GM19463 (cell line): ENCODE data around the gene LPIN2.
A peak's percentile ranks its signal among the peaks of the same experiment; 100 is the strongest.
"Not testable (repeated sequence)": the region's sequence is repeated elsewhere in the genome, so short reads cannot be mapped to it uniquely, and the experiment has no call there.

ENCODE experiments used
- ATAC-seq: cut with Tn5 transposase; IDR thresholded peaks from one replicate; pipeline ENCODE4 v1.9.1; 2021; ENCODE audit warnings: mild to moderate bottlenecking, moderate library complexity; ENCODE audit not compliant: unreplicated experiment

LPIN2 gene

DNA sequence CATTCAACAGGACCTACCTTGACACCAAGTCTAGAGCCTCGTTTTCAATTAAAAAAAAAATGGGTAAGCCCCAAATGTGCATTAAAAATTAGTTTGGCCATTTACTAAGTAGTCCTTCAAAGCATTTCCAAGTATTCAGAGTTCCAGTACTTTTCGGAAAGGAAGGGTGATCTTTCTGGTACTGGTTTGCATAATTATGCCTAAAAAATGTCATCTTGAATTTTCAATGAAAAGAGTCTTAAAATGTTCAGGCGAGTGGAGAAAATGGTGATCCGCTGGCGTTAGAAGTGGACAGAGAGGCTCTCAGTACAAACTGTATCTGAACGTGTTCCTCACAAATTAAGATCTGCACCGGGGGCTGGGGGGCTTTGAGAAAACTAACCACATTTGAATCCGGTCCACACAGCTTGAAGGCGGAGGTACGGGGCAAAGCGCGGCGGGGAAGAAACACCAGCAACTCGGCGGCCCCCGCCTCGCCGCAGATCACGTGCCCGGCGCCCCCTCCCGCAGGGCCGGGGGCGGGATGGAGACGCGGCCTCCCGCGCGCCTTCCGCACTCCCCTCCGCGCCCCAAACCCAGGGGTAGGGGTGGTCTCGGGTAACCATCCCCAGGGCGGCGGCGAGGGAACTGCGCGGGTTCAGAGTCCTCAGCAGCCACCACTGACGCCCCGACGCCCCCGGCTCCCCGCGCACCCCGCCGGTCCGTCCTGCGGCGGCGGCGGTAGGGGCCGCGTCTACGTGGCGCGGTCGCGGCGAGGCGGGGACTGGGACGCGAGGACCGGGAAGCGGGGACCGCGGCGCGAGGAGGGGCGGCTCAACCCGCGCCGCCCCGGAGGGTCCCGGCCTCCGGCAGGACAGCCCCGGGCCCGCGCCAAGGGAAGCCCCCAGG is 564 bp downstream of the LPIN2 start:
- ATAC-seq: peak; percentile 33

DNA sequence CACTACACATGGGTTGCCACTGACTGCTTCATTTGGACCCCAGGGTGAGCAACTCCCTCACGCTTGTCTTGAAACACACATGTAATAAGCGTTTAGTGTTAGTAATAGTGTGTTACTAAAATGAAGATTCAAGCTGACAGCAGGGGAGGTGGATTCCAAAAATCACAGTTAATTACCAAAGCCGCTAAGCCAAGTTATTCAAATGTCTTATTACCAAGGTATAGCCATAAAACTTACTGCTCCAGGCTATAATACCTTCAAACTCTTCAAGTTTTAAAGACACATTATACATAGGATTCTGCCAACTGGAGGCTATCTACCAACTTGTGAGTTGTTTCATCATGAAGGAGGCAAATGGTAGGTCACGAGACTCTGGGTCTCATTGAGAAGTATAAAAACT is 2.9 kb downstream of the LPIN2 start:
- no peak for ATAC-seq

DNA sequence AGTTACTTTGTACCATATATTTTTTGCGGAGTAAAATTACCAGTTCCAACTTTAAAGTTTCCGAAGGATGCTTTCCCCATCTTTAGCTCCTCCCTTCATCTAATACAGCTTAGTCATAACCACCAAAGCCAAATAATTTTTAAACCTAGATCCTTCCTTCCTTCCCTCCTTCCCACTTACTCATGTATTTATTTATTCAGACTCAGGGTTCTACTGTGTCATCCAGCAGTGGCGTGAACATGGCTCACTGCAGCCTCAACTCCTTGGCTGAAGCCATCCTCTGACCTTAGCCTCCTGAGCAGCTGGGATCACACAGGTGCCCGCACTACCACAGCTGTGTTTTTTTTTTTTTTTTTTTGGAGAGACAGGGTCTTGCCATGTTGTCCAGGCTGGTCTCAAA is 4.4 kb downstream of the LPIN2 start:
- ATAC-seq: no peak

DNA sequence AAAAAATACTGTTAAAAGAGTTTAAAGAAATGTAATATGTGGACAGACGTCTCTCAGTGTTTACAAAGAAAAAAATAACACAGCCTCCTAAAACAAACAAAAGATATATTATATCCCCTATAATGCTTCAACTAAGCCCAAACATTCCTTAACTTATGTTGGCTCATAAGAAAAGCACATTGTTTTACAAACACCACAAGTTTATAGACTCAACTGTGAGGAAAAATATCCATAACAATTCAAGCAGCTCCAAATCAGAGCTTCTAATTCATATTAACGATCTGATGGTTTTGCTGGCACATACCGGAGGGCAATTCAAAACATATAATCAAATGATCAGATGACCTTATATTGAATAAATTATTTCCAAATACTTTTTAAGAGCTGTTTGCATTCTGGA is 5.5 kb downstream of the LPIN2 start:
- no peak for ATAC-seq

DNA sequence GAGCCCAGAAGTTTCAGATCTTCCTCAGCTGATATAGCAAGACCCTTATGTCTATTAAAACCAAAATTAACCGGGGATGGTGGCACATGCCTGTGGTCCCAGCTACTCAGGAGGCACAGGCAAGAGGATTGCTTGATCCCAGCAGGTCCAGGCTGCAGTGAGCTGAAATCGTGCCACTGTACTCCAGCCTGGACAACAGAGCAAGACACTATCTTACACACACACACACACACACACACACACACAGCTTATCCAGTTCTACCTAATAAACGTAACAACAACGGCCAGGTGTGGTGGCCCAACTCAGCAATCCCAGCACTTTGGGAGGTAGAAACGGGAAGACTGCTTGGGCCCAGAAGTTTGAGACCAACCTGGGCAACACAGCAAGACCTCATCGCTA is 7.5 kb downstream of the LPIN2 start:
- no peak for ATAC-seq

DNA sequence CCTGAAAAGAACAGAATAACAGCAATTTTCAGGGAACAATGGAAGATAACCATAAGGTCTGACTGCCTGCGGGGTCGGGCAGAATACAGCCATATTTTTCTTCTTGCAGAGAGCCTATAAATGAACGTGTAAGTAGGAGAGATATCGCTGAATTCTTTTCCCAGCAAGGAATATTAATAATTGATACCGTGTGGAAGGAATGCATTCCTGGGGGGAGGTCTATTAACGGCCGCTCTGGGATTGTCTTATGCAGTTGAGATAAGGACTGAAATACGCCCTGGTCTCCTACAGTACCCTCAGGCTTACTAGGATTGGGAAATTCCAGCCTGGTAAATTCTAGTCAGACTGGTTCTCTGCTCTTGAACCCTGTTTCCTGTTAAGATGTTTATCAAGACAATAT is 9.2 kb downstream of the LPIN2 start:
- ATAC-seq: not testable (repeated sequence)

DNA sequence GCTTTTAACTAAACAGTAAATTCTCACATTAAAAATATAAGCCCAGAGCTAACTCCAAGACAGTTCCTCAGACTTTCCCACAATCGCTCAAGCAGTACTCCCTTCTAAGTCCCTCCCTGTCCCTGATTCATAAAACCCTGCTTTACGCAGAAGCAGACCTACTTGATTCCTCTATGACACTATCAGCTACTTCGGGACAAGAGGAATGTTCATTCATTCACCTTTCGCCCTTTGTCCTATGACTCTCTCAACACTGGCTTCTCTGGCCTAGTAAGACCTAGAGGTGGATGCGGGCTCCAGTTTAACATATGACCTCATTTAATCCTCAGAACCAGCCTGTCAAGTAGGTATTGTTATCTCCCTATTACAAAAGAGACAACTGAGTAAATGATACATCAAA is 10.2 kb downstream of the LPIN2 start:
- ATAC-seq: no peak

DNA sequence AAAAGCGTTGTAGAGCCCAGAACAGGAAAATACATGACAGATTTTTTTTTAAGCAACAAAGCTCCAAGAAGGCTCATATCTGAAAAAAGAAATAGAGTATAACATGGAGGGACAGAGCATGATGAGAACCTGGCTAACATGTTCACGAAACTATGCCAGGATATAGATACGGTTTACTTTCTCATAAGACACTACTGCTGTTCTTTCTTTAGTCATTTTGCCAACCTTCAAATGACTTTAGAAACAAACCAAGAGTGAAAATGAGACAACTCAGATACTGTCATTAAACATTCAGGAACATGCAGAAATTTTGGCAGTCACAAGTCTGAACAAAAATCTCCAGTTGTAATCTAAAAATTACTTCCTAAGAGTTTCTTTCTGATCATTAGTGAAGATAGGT is 14.3 kb downstream of the LPIN2 start:
- no peak for ATAC-seq

DNA sequence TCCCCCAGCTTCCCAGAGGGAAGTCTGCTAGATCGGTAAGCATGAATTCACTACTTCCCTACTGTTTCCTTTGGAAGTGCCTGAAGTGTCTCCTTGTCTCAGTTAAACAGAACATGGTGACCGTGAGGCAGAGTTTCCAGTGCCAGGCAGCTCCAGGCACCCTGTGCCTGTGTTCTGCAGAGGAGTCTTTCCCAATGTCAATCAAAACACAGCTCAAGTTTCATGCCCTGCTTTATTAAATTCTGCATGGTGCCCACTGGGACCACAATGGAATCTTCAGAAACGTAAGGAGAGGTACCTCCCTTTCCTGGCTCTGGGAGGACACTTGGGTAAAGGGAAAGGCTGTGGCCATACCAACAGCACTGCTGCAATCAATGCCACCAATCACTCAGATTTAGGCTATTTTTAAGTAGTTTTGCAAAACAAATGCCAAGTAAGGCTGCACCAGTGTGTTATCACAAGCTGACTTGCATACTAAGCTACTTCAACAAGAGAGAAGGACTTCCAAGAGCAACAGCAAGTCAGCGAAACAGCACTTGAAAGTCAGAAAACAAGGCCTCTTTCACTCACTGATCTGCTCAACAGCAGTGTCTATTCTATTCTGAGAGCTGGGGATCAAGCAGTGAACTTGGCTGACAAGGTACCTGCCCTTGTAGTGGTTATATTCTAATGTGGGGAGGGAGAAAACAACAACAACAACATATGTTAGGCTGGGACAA is 14.9 kb downstream of the LPIN2 start:
- ATAC-seq: no peak

DNA sequence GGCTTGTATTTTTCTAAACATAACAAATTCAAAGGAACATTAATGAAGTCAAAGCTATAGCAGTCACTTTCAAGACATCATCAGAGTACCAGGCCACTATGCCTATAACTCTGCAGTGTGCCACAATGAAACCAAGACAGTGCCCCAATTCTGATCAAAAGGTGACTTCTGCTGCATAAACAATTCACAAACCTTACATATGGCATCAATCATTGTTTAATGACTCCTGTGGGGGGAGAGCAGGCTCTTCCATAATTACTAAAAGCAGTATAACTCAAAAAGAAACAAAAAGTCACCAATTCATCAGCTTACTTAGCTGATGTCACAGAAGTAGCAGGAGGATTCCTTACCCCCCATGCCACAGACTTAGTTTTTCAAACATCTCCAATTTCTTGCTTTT is 15.5 kb downstream of the LPIN2 start:
- ATAC-seq: no peak

DNA sequence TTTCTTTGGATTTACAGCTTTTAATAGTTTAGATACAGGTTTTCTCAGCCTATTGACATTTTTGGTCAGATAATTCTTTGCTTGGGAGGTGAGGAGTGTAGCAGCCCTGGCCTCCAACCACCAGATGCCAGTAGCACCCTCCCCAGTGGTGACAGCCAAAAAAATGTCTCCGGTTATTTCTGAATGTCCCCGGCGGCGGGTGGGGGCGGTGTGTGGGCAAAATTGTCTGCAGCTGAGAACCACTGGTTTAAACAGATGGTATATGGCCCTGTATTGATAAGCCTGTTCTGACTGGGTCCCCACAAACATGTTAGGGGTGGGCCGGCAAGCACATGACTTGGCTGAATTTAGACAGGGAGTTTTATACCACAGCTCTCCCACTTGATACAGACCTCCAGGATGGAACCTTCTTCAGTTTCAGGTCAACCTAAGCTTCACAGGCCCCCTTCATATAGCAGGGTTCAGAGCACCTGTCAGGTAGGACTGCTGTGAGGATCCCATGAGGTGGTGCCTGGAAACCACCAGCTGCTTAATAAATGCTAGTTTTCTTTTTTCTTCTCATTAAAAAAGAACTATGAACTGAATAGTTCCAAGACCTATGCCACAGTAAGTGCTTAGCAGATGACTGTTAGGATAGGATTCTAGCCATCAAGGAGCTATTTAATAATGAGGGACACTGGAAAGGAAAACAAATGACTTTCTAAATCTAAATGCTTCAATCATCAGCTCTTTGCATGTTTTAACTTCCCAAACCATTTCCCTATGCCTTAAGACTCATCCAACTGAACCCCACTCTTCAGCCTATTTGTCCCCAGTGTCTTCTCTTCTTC is 18.1 kb downstream of the LPIN2 start:
- ATAC-seq: peak; percentile 78

DNA sequence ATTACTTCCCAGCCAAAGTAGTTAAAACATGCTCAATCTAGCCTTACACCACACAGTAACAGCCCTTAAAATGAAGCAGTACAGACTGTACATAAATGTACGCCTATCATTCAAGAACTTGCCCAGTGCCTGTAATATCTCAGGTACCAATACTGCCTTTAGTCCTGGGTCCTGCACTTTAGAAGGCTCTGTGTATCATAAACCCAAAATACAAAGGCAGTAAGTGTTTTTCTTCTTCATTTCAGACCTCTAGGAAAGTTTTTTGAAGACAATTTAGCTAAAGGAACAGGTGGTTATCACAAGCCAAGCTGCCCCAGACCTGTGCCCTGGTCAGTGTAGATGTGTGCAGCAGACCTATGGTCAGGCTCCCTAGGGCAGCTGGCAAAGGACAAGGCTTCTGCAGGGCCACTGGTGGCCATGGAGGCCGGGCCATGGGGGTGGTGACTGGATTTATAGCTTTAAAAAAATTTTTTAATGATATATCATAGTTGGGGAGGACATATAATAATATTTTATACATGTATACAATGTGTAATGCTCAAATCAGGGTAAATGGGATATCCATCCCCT is 18.8 kb downstream of the LPIN2 start:
- ATAC-seq: no peak

DNA sequence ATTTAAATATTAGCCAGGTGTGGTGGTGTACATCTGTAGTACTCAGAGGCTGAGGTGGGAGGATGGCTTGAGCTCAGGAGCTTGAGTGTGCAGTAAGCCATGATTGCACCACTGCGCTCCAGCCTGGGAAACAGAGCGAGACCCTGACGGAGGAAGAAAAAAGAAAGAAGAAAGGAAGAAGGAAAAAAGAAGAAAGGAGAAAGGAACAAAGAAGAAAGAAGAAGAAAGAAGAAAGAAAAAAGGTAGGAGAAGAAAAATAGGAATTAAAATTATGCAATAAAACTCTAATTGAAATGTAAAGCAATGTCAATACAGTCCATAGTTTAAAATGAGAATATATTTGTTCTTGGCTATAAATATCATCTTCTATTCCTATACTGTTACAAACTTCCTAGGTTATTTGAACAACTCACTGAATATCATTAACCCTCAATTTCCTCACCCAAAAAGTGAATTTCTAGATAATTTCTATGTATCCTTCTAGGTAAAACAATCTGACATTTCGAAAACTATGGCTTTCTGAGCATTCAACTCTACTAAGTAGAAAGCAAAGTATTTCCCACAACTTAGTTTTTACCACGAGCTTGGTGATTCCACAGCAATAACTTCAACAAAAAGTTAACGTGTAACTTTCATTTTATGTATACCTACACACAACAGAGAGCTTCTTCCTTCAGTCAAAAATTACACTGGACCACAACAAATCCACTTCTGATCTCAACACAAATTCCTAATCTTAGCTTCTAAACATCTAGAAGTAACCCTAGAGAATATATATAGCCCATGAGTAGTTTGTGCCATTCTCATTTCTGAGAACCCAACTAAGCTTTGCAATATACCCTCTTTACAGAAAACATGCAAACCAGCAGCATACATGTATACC is 19.7 kb downstream of the LPIN2 start:
- no peak for ATAC-seq

DNA sequence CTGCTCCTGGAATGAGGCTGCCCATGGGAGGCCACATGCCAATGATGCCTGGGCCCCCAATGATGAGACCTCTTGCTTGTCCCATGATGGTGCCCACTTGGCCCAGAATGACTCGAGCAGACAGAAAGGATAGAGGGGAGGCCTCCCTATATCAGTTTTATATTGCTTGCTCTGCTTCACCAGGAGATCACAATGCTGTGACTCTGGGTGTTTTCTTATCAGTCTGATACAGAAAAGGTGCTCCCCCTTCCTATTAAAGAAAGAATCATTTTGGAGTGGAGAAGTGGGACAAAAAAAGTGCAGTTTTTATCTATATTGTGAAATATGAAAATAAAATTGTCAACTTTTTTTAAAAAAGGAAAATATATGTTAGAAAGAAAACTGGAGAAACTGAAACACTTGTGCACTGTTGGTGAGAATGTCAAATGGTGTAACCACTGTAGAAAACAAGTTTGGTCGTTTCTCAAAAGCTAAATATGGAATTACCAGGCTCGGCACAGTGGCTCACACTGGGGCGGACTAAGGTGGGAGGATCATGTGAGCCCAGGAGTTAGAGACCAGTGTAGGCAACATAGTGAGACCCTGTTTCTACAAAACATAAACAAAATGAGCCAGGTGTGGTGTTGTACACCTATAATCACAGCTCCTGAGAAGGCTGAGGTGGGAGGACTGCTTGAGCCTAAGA is 21.8 kb downstream of the LPIN2 start:
- ATAC-seq: no peak

DNA sequence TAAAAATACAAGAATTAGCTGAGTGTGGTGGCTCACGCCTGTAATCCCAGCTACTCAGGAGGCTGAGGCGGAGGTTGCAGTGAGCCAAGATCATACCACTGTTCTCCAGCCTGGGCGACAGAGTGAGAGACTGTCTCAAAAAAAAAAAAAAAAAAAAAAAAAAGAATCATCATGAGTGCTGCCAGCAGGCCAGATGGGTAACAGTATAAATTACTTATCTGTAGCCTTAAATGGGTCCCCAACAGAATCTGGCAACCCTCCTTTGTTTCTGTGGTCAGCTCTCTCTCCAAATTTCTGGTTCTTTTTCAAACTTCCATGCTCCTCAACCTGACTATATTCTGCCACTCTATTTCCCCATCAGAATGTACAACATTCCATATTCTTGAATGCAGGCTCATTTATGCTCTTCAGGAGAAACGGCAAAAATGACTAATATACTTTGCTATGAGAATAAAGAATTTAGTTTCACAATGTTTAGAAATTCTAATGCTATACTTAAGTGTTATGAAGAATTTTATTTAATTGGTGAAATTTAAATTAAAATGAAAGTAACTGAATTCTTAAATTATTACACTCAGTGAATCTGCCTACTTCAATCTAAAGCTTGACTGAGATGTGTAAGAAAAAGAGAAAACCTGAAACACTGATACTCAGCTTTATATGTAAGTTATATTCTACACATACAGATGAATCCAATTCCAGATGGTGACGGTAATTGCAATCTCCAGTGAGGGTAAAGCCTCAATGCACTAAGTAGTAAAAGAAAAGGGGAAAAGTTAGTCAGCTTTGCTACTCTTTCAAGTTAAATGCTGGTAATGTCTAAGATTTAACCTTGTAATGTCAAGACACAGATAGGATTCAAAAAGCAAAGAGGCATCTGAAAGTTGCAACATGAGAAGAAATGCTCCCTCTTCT is 24.8 kb downstream of the LPIN2 start:
- ATAC-seq: no peak

DNA sequence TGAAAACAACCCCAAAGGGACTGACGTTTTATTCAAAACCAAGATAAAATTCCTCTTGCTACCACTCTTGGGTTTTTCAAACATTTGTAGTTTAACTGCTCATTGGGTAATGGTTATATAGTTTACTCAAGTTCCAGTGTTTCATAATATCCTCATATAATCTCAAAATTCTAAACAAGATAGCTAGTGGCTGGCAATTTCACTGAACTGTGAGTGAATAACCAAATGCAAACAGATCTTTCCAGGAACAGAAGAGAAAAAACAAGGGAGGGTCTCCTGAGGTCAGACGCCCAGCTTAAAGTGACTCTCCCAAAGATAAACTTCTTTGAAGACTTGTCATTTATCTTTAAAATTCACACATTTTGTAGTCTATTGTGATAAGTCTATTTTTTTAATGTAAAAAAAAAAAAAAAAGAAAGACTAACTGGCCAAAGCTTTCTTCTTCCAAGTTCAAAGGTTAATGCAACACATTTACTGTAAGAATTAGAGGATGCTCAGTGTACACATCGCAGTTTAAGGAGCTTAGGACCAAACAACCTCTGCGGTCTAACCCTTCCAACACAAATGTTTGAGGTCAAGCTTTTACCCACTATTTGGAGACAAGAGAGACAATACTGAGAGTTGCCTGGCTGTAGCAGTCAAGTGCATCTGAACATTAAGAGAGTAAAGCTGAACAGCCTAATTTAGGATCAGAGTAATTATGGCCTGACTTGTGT is 26.6 kb downstream of the LPIN2 start:
- no peak for ATAC-seq

DNA sequence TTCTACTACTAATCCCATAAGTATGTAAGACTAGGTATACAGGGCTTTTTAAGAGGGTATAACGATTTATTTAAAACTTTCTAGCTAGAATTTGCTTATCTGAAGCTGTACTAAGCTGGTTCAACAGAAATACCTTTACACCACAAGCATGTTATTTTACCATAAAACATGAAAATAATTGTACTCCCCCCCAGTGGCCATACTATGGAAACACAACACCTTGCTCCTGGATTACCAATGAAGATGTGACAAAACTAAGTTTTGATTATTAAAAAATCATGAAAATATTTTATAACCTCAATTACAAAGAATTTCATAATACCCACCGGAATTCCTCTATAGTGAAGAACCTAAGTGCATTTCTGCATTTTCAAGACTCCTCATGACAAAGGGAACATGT is 27.3 kb downstream of the LPIN2 start:
- ATAC-seq: no peak

DNA sequence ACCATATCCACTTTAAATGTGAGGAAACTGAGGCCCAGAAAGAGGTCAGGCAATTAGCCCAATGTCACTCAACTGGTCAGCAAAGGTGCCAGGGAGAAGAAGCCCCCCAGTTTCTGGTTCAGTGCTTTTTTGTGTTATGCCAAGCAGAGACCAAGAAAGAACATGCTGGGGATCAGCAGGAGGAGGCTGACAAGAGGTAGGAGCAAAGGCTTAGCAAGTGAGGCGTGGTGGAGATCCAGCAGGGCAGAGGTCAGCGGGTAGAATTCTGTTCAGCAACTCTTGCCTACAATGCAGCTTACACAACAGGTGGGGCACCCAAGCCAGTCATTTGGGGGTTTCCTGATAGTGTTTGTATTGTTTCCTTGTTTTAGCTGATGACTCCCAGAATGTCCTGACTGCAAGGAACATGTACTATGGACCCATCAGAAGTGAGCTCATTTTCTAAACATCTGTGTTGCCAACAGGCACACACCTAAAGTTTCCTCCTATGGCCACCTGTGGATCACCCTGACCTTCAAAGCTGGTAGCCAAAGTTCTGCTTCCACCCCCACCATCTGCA is 28.2 kb downstream of the LPIN2 start:
- no peak for ATAC-seq
